OCI-LY1 (cell line): ENCODE data around the gene HIVEP2.

ENCODE experiments used
- CTCF ChIP-seq: fragments of 200-600 bp; sonication (generic), shearing (Covaris generic); IDR thresholded peaks from 2 replicates; pipeline ENCODE4 v1.5.1; 2017; ENCODE audit warnings: mild to moderate bottlenecking, antibody characterized with exemption, low read length, moderate library complexity, mixed read lengths
- EZH2 ChIP-seq: fragments of 200-600 bp; sonication (generic), shearing (Covaris generic); IDR thresholded peaks from 2 replicates; pipeline ENCODE4 v1.8.0; 2017; ENCODE audit warnings: borderline replicate concordance, mixed run types, mild to moderate bottlenecking, antibody characterized with exemption, low read length, moderate library complexity, mixed read lengths

GRCh38 chr6:142908235-142908634 is 36.7 kb downstream of the HIVEP2 start:
- TF ChIP-seq CTCF (no peak), EZH2 (no peak)
